ENCODE data around the gene SELE. TPM values are rescaled to one million over a fixed set of nuclear protein-coding genes. Genes with fewer than 3 reads are reported as not detected.
A peak's percentile ranks its signal among the peaks of the same experiment; 100 is the strongest.

Gene SELE, protein sequence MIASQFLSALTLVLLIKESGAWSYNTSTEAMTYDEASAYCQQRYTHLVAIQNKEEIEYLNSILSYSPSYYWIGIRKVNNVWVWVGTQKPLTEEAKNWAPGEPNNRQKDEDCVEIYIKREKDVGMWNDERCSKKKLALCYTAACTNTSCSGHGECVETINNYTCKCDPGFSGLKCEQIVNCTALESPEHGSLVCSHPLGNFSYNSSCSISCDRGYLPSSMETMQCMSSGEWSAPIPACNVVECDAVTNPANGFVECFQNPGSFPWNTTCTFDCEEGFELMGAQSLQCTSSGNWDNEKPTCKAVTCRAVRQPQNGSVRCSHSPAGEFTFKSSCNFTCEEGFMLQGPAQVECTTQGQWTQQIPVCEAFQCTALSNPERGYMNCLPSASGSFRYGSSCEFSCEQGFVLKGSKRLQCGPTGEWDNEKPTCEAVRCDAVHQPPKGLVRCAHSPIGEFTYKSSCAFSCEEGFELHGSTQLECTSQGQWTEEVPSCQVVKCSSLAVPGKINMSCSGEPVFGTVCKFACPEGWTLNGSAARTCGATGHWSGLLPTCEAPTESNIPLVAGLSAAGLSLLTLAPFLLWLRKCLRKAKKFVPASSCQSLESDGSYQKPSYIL
- not detected in 2 replicates for total RNA-seq (2014; rRNA removed; shearing (Covaris generic))
- not detected in 2 replicates for polyA plus RNA-seq (2015; cell fraction: cytosol; rRNA removed)
- not detected in 2 replicates for polyA plus RNA-seq (2015; cell fraction: nucleus; rRNA removed)

DNA sequence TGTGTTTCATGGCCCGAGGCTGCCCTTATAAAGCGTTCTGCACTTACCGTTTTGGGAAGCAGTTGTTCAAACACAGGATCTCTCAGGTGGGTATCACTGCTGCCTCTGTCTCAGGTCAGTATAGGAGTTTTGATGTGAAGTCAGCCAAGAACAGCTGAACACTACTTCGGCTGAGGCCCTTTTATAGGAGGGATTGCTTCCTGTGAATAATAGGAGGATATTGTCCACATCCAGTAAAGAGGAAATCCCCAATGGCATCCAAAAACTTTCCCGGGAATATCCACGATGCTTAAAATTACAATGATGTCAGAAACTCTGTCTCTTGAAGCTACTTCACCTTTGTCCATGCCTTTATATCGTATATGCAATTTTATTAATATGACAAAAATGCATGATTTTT, at the start of gene SELE:
SELE (minus strand) TSS at position 156 of the 400 bp plus-strand sequence. CDS start 467 bp downstream, outside the sequence.
- no peak for DNase-seq (ENCODE audit: low read depth)

- no peak for DNase-seq (ENCODE audit: low read depth)
Observed at GRCh38 chr1:169782596-169782995, 48.7 kb upstream of the SELE start.

DNA sequence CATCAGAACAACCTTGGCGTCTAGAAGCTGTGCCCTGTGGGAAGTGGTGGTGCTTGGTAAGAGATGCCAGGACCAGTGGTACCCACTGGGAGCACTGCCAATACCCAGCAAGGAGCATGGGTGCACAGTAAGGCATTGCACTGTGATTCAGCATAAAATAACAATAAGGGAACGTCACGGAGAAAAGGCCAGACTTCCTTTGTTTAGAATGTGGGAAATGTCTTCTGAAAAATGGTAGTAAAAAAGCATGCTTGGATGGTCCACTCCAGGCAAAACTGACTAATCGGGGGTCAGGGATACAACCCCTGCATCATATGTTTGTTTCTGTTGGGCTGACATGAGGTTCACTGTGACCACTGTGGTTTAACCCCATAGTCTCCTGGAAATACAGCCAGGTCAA, 46.1 kb upstream of the SELE start:
- DNase-seq (ENCODE audit: low read depth): peak; percentile 66

DNA sequence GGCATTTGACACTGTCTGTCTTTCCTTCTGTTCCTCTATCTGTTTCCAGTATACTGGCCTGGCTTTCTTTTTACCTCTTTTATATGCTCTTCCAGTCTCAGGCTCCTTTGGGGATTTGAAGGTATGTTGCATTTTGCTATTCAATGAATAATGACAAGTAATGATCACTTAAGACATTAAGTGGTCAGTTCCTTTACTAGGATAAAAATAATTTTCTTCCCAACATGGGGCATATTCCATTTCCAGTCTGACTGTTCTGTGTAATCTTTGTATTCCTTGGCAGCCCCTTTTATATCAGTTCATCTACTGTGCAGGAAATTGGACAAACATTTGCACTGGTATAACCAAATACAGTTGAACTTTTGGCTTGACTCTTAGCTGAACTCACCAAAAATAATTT, 45.3 kb upstream of the SELE start:
- DNase-seq (ENCODE audit: low read depth): no peak

DNA sequence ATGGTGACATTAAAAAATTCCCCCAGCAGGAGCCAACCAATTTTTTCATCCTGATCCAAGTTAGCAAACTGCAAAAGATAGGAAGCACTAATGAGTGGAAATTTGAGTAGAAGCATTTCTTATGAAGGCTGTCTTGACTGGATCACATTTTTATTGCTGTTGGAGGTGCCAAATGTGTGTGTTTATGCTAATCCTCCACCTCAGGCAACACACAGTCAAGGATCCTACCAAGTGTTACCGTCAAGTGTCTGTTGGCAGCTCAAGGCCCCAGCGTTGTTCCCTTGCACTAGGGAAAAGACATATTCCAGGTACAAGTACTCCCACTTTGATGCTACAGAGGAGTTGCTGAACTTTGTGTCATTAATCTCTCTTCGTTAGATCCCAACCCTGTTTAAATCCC, 42.6 kb upstream of the SELE start:
- DNase-seq (ENCODE audit: low read depth): no peak

DNA sequence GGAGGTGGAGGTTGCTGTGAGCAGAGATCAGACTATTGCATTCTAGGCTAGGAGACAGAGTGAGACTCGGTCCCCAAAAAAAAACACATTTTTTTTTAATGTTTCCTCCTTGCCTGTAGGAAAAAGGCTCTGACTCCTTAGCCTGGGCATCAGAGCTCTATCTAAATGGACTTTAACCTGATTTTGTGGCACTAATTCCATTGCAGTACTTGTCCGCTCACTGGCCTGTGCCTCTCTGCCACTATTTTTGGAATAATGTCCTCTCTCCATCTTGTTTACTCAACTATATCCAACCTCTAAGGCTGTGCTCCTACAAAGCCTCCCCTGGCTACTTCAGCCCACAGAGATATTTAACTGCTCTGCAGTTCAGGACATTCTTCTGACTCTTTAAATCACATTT, 34.3 kb upstream of the SELE start:
- DNase-seq (ENCODE audit: low read depth): no peak

DNA sequence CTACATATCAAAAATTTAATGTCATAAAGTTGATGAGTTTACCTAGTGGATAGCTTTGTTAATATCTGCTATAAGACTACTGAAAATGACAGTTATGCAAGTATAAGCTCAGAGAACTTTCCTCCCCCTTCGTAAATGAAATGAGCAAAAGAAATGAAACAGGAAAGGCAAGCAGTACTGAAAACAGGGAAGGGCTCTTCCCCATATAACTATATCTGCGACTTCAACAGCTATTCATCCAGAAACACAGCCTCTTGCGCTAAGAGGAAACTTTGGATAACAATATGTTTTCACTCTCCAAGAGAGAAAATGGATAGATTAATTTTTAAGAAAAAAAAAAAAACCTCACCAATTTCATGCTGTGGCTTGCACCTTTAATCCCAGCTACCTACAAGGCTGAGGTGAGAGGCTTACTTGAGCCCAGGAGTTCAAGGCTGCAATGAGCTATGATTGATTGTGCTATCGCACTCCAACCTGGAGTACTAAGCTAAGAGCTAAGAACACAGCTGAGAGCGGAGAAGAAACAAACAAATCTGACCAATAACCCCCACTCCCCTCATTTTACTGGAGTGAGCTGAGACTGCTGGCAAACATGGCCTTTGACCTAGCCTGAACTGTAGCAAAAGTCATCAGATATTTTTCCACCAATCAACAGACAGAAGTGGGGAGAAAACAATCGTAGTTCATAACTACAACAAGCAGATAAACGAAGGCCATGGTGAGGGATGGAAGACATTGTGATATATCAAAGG, 31.9 kb upstream of the SELE start:
- DNase-seq (ENCODE audit: low read depth): no peak

DNA sequence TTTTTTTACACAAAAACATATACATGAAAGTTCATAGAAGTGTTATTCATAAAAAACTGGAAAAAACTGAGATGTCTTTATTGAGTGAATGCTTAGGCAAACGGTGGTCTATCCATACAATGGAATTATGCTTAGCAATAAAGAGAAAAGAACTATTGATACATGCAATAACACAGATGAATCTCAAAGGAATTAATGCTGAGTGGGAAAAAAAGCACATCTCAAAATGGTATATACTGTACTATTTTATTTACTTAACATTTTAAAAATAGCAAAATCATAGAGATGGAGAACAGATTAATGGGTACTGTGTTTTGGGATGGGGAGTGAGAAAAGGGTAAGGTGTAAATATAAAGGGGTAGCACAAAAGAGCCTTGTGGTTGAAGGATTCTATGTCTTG, 31.0 kb upstream of the SELE start:
- no peak for DNase-seq (ENCODE audit: low read depth)

DNA sequence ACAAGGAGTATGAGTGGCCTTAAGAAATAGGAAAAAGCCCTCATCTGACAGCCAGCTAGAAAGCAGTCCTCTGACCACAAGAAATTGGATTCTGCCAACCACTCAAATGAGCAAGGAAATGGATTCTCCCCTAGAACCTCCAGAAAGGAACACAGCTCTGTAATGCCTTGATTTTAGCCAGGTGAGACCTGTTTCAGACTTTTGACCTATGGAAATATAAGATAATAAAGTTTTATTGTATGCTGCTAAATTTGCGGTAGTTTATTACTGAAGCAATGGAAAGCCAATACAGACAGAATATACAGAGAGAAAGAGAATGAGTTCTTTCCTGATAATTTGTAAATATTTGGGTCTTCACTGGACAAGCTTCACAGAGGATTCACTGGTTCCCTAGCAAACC, 28.8 kb upstream of the SELE start:
- DNase-seq (ENCODE audit: low read depth): no peak

- DNase-seq (ENCODE audit: low read depth): no peak
Observed at GRCh38 chr1:169759038-169759437, 25.2 kb upstream of the SELE start.

DNA sequence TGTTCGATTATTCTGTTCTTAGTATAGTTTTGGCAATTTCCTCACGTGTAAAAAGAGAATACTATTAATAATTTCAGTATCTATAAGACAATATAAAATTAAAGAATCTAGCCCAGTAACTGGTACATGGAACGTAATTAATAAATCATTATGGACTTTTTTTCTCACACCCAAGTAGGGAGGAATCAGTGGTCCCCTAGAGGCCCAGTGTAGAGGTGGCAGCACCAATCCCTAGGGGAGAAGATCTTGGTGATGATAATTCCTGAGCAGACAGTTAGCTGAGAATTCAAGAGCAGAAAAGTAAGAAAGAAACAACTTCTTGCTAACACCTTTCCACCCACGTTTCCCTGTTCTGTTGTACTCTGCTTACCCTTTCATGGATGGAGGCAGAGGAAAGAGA, 19.7 kb upstream of the SELE start:
- DNase-seq (ENCODE audit: low read depth): no peak

DNA sequence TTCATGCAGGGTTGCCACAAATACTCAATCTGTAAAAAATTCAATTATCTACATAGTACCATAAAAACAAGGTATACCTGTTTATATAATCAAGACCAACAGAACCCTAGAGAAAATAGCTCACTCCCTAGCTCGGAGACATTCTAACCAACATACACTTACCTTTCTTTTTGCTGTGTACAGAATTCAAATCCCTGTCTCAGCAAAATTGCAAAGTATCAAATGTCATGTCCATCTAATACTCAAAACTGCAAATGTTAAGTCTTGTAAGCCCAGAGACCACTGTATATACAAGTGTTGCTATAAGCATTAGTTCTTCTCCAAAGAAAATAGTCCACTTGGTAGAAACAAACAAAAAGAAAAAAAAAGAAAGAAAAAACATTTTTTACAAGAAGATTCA, 16.2 kb upstream of the SELE start:
- DNase-seq (ENCODE audit: low read depth): no peak

DNA sequence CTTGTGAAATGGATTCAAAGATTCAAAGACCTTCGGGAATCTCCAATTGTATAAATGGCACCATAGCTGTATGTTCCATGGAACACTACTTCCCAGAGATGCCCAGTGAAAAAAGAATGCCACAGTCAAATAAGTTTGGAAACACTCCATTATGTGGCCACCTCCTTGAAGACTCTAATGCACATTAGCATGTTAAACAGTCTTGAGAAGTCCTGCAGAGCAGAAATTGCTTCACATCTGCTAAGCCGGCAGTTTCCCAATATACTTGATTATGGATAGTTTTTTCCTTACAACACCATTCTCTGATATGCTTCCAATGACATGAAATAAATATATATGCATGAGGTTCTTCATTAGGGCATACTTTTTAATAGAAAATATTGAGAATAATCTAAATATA, 12.7 kb upstream of the SELE start:
- no peak for DNase-seq (ENCODE audit: low read depth)

- no peak for DNase-seq (ENCODE audit: low read depth)
Observed at GRCh38 chr1:169745015-169745861, 11.4 kb upstream of the SELE start.

DNA sequence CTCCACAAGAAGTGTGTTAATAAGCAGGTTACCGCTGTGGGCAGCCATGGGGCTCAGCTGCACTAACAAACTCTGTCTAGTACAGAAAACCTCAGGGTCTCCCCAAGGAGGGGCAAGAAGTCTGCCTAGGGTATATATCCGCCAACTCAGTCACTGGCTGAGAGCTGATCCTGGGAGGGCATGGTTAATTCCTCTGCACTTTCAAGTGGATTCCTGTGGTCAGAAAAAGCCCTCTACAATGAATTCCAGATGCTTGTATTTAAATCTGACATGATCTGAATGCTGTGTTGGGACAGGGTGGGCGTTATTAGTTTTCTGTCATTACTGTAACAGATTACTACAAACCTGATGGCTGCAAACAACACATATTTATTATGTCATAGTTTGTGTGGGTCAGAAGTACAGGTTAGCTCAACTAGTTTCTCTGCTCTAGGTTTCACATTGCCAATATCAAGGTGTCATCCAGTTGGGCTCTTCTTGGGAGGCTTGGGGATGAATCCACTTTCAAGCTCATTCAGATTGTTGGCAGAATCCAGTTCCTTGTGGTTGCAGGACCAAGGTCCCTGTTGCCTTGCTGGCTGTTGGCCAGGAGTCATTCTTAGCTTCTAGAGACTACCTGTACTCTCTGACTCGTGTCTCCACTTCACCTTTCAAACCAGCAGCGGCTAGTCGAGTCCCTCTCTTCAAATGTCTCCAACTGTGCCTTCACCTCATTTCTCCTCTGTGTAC, 8.0 kb upstream of the SELE start:
- DNase-seq (ENCODE audit: low read depth): peak; percentile 8

DNA sequence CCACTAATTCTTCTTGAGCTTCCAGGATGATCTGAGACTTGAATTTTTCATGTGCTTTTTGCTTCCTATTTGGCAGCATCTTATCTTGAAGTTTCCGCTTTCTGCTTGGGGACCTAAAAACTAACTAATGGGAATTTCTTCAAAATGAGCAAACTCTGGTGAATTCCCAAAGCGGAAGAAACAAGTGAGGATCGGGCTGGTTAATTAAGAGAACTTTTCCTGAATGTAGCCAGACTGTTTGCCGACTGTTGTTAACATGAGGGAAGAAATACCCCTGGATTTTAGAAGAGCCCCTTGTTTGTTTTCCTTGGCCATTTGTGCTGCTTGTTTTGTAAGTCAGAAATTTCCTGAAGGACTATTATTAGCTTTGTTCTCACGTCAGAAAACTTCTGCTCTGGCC, 6.1 kb upstream of the SELE start:
- DNase-seq (ENCODE audit: low read depth): no peak

DNA sequence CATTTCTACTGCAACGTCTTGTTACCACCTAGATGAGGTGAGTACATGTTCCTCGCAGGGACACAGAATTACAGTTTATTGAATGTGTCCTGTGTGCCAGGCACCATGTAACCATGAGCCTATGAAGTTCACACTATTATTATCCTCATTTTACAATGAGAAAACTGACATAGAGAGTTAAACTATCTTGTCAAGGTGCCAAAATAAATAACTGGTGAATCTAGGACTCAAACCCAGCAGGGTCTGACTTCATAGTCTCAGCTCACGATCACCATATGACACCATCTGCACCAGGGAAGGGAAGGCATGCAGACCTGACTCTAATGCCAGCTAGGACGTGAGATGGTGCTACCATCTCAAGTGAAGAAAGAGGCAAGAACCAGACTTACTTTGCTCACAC, 2.4 kb downstream of the SELE start:
- no peak for DNase-seq (ENCODE audit: low read depth)

DNA sequence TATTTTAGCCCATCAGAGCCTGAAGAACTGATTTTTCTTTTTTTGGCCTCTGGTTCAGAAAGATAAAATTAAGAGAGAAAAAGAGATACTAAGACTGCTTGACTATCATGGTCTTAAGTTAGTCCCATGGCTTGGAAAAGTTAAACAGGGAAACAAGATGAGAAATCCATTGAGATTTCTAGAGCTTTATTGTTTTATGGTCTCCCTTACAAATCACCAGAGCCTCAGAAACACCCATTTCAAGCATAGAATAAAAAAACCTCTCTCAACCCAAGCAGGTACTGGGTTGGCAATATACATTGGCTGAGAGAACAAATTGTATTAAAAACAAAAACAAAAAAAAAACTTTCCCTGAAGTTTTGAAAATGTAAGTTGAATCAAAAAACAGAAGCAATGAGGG, 3.9 kb downstream of the SELE start:
- no peak for DNase-seq (ENCODE audit: low read depth)

DNA sequence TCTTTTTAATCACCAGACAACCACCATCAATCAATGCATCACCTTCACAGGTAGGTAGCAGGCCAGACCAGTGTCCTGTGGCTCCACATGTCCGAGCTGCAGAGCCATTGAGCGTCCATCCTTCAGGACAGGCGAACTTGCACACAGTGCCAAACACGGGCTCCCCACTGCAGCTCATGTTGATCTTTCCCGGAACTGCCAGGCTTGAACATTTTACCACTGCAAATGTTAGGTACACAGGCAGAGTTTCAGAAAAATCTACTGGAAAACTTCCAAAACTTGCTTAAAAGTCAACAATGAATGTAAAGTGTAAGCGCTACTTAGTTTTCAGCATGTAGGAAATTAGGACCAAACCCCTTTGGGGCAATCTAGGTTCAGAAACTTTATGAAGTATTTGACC, 6.6 kb downstream of the SELE start:
- no peak for DNase-seq (ENCODE audit: low read depth)

GRCh38 chr1:169726851-169727250, 7.0 kb downstream of the SELE start:
- DNase-seq (ENCODE audit: low read depth): no peak

- DNase-seq (ENCODE audit: low read depth): no peak
Observed at GRCh38 chr1:169725930-169726329, 7.9 kb downstream of the SELE start.
